ENCODE data around the gene ZDHHC22. TPM values are rescaled to one million over a fixed set of nuclear protein-coding genes. Genes with fewer than 3 reads are reported as not detected.

ZDHHC22 gene
- total RNA-seq, 2 donors from 2014 or later = not detected

DNA sequence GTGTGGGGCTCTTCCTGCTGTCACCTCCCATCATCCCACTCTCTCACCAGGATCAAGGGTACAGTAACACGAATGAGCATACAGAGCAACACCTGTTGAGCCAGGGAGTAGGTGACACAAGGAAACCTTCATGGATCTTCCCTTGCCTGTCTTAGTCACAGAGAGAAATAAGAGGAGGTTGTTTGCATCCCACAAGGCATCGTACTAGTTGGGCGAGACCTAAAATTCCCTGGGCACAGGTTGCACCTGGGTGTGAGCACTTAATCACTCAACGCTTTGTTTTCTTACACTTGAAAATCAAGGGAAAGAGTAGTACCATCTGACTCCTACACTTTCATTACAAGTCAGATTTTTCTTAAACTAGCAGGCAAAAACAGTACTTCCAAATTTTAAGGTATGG is 27.0 kb downstream of the ZDHHC22 start:
- Mint-ChIP-seq H3K4me1 (ENCODE audit: low read depth in 2 of 2) (no peaks in the 10 kb centered on the region), H3K4me3 (no peak overlapping the region), H3K36me3 (no peaks in the 10 kb centered on the region), H3K27ac (no peak overlapping the region), H3K9me3 (no peaks in the 10 kb centered on the region), H3K27me3 (no peaks in the 10 kb centered on the region)
- DNase-seq (ENCODE audit: low spot score) = no peak
- ATAC-seq = no peak

DNA sequence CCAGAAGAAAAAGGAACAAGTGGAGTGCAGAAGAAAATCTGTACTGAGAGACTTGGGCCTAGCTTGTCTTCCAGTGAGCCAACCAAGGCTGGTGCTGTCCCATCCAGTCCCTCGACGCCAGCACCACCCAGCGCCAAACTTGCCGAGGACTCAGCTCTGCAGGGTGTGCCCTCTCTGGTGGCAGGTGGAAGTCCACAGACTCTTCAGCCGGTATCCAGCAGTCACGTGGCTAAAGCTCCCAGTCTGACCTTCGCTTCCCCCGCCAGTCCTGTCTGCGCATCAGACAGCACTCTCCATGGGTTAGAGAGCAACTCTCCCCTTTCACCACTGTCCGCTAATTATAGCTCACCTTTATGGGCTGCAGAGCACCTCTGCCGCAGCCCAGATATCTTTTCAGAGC is 27.9 kb downstream of the ZDHHC22 start:
- Mint-ChIP-seq H3K9me3 (no peaks in the 10 kb centered on the region), H3K27ac (no peak overlapping the region), H3K4me1 (ENCODE audit: low read depth in 2 of 2) (no peaks in the 10 kb centered on the region), H3K4me3 (no peak overlapping the region), H3K27me3 (no peaks in the 10 kb centered on the region), H3K36me3 (peaks cover 4% of the 10 kb centered on the region)
- DNase-seq (ENCODE audit: low spot score) (no peak), ATAC-seq (no peak)

DNA sequence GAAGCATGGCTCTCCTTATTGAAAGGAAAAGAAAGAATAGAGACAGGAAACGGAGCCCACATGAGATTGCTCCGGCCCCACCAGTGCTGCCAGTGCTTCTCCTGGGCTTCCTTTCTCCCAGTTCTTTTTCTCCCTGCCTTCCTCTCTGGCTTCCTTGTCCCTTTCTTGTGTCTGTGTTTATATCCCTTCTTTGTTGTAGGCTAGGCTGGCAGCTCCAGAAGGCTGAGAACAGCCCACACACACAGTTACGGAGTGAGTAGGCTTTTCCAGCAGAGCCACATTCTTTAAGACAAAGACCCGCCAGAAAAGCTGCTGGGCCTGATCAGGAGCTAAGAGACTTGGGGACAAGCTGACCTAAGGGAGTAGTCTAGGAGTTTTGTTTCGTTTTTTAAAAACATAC is 30.6 kb downstream of the ZDHHC22 start:
- no peaks in the 10 kb centered on the region for H3K27me3 Mint-ChIP-seq
- H3K36me3 Mint-ChIP-seq = peaks cover 15% of the 10 kb centered on the region
- DNase-seq (ENCODE audit: low spot score) = no peak
- no peak for ATAC-seq
- H3K4me3 Mint-ChIP-seq = no peak overlapping the region
- H3K9me3 Mint-ChIP-seq = no peaks in the 10 kb centered on the region
- no peaks in the 10 kb centered on the region for H3K4me1 Mint-ChIP-seq (ENCODE audit: low read depth in 2 of 2)
- H3K27ac Mint-ChIP-seq = no peak overlapping the region

DNA sequence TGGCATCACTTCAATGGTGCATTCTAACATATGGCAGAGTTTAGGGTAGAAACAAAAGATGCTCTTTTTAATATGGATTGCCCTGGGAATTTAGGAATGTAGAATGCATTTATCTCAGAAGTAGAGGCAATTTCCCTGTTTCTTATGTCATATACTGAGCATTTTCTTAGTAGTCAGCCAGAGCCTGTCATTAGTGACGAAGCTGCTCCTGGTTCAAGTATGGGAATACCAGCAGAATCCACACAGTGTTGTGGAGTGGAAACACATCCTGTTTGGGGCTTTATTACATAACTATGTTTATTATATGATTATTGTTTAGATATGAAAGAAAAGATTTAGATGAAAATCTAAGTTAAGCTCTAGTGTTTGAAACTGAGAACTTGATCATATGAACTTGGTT is 31.3 kb downstream of the ZDHHC22 start:
- Mint-ChIP-seq H3K36me3 (peaks cover 15% of the 10 kb centered on the region), H3K4me3 (no peak overlapping the region), H3K4me1 (ENCODE audit: low read depth in 2 of 2) (no peaks in the 10 kb centered on the region), H3K27me3 (no peaks in the 10 kb centered on the region), H3K27ac (no peak overlapping the region), H3K9me3 (no peaks in the 10 kb centered on the region)
- DNase-seq (ENCODE audit: low spot score) (no peak), ATAC-seq (no peak)

DNA sequence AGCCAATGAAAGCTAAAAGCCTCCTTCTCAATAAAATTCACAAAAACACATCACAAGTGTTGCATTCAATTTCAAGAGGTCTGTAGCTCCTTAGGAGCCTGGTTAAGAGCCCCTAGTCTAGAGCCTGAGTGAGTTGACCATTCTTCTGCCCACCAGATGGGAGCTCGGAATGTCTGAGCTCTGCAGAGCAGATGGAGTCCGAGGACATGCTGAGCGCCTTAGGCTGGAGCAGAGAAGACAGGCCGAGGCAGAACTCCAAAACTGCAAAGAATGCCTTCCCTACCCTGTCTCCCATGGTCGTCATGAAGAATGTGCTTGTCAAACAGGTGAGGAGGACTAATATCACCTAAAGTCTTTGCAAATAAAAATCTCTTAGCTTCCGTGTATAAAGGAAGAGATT is 31.9 kb downstream of the ZDHHC22 start:
- Mint-ChIP-seq H3K9me3 (no peaks in the 10 kb centered on the region), H3K27ac (no peak overlapping the region), H3K27me3 (no peaks in the 10 kb centered on the region), H3K4me3 (no peak overlapping the region), H3K36me3 (peaks cover 15% of the 10 kb centered on the region), H3K4me1 (ENCODE audit: low read depth in 2 of 2) (peaks cover 0 to under 1% of the 10 kb centered on the region in 2 donors)
- no peak for DNase-seq (ENCODE audit: low spot score)
- ATAC-seq = no peak

DNA sequence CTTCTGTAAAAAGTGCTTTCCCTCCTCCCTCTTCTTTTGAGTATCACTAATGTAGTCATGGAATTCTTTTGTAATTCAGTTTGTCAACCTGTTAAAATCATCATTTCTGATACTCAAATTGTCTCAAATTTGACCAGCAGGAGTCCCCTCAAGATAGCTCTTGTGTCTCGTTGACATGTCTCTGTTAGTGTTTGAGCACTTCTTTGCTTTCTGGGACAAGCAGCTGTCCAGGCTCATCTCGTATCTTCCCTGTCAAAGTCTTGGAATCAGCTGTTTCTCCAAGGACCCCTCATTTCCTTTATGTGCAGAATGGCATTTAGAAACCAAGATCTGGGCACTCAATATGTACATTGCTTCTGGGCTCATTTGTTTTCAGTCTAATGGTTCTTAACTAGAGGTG is 32.8 kb downstream of the ZDHHC22 start:
- Mint-ChIP-seq H3K27me3 (no peaks in the 10 kb centered on the region), H3K36me3 (peaks cover 15% of the 10 kb centered on the region), H3K4me1 (ENCODE audit: low read depth in 2 of 2) (peaks cover 0 to 4% of the 10 kb centered on the region in 2 donors), H3K4me3 (no peak overlapping the region), H3K27ac (no peak overlapping the region), H3K9me3 (no peaks in the 10 kb centered on the region)
- no peak for DNase-seq (ENCODE audit: low spot score)
- ATAC-seq = no peak

DNA sequence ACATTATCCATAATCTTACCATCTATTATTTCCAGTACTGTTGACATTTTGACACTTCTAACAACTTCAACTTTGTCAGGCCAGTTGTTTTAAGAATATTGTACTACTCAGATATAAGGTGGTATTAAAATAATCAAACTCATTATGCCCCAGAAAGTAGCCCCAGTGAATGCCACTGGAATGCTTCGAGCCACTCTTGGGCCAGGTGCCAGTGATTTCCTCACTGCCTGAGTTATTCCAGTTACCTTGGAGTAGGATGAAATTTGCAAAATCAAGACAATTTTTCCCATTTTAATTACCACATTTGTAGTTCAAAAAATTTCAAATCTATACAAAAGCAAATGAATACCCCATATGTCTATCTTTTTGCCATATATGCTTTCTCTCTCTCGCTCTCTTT is 34.4 kb downstream of the ZDHHC22 start:
- no peak for ATAC-seq
- peaks cover 15% of the 10 kb centered on the region for H3K36me3 Mint-ChIP-seq
- no peak overlapping the region for H3K27ac Mint-ChIP-seq

DNA sequence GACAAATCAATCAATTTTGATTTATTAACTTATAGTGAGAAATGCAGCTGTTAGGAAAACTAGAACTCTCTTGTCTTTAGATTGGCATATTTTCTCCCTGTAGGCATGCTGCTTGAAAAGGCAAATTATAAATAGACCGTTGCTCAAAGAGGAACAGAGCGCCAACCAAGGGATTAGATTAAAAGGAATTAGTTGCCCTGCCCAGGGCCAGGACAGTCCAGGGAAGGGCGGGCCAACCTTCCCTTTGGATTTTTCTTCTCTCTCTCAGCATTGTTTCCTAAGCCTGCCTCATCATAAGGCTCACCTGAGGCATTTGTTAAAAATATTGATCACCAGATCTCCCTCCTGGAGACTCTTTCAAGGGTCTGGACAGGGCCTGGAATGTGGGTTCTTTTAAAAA is 34.9 kb downstream of the ZDHHC22 start:
- Mint-ChIP-seq H3K4me1 (ENCODE audit: low read depth in 2 of 2) (peaks cover 0 to 4% of the 10 kb centered on the region in 2 donors), H3K27me3 (no peaks in the 10 kb centered on the region), H3K27ac (no peak overlapping the region), H3K4me3 (no peak overlapping the region), H3K9me3 (no peaks in the 10 kb centered on the region), H3K36me3 (peaks cover 15% of the 10 kb centered on the region)
- ATAC-seq = no peak
- no peak for DNase-seq (ENCODE audit: low spot score)

More for the DNA sequence above, 34.4 kb downstream of the ZDHHC22 start:
- Mint-ChIP-seq H3K27me3 (no peaks in the 10 kb centered on the region), H3K4me1 (ENCODE audit: low read depth in 2 of 2) (peaks cover 0 to 4% of the 10 kb centered on the region in 2 donors), H3K4me3 (no peak overlapping the region), H3K9me3 (no peaks in the 10 kb centered on the region)
- DNase-seq (ENCODE audit: low spot score) = no peak

DNA sequence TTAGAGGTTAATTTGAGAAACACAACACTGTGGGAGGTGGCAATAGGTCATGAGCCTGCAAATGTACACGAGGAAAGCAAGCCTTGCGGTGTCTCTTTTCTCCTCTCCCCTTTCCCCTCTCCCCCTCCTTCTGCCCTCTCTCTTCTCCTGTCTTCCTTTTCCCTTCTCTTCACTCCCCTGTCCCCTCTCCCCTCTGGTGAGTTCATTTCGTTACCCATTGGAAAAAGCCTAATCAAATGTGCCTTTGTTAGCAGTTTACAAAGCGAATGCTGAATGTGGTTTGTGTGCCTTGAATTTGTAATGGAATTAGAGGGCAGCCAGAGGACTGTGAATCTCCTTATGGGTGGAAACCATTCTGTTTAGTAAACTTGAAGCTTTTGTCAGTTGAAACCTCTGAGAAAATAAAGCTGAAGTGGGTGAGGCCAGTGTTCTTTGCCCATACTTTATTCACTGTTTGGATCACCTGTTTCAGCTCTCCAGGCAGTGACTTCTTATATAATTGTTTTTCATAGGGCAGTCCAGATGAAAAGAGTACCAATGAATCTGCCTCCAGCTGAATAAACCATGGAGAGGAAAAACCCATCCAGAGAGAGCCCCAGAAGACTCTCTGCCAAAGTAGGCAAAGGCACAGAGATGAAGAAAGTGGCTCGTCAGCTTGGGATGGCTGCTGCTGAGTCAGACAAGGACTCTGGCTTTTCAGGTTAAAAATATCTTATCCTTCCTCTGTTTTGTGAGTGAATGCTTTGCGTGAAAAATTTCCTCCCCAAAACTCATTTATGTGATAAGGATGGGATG is 36.2 kb downstream of the ZDHHC22 start:
- DNase-seq (ENCODE audit: low spot score) (no peak), ATAC-seq (no peak)
- Mint-ChIP-seq H3K36me3 (peaks cover 15% of the 10 kb centered on the region), H3K9me3 (no peaks in the 10 kb centered on the region), H3K4me1 (ENCODE audit: low read depth in 2 of 2) (peaks cover 4 to 6% of the 10 kb centered on the region in 2 donors), H3K27ac (no peak overlapping the region), H3K27me3 (no peaks in the 10 kb centered on the region), H3K4me3 (no peak overlapping the region)

DNA sequence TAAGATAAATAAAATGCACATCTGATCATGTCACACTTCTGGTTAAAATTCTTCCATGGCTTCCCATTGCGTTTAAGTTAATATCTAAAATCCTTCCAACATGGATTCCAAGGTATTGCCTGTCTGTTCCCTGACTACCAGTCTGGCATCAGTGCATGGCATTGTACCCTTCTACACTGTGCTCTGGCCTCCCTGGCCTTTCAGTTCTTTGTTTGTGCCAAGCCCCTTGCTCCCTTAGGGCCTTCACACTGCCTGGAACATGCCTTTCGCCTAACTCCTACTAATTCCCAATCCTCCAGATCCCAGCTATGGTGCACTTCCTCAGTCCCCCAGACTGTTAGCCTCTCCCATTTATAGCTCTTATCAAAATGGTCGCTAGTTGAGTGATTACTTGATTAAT is 37.2 kb downstream of the ZDHHC22 start:
- Mint-ChIP-seq H3K27me3 (no peaks in the 10 kb centered on the region), H3K4me3 (no peak overlapping the region), H3K36me3 (peaks cover 15% of the 10 kb centered on the region), H3K4me1 (ENCODE audit: low read depth in 2 of 2) (peaks cover 9 to 11% of the 10 kb centered on the region in 2 donors), H3K9me3 (no peaks in the 10 kb centered on the region), H3K27ac (no peak overlapping the region)
- DNase-seq (ENCODE audit: low spot score) = no peak
- no peak for ATAC-seq

DNA sequence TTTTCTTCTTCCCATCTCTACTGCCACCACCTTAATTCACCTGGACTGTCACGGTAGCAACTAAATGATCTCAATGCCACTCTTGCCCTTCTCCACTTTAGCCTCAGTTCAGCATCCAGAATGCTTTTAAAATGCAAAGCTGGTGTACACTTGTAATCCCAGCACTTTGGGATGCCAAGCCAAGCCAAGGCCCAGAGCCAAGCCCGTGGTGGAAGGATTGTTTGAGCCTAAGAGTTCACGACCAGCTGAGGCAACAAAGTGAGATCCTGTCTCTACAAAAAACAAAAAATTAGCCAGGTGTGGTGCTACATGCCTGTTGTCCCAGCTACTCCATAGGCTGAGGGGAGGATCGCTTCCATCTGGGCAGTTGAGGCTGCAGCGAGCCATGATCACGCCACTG is 37.6 kb downstream of the ZDHHC22 start:
- DNase-seq (ENCODE audit: low spot score) = no peak
- Mint-ChIP-seq H3K9me3 (no peaks in the 10 kb centered on the region), H3K4me1 (ENCODE audit: low read depth in 2 of 2) (peaks cover 13 to 16% of the 10 kb centered on the region in 2 donors), H3K4me3 (no peak overlapping the region), H3K27me3 (no peaks in the 10 kb centered on the region), H3K36me3 (peaks cover 13% of the 10 kb centered on the region), H3K27ac (no peak overlapping the region)
- ATAC-seq = no peak

DNA sequence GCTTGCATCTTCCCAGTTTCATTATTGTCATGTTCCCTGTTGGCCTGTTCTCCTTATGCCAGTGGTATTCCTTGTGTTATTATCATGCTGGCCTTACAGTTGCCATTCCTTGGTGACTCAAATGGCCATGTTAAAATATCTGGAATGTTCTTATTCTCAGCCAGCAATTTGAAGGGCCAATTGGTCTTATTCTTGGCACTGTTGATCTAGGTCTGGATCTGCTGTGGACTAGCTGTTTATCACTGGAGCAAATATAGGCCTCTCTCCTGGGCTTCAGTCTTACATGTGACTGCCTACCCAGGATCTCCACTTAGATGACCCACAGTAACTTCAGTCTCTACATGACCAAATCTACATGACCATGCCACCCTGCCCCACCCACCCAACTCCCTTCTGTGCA is 38.1 kb downstream of the ZDHHC22 start:
- no peaks in the 10 kb centered on the region for H3K9me3 Mint-ChIP-seq
- H3K36me3 Mint-ChIP-seq = peaks cover 11% of the 10 kb centered on the region
- ATAC-seq (no peak), DNase-seq (ENCODE audit: low spot score) (no peak)
- no peak overlapping the region for H3K4me3 Mint-ChIP-seq
- no peak overlapping the region for H3K27ac Mint-ChIP-seq
- peaks cover 16 to 20% of the 10 kb centered on the region in 2 donors for H3K4me1 Mint-ChIP-seq (ENCODE audit: low read depth in 2 of 2)
- no peaks in the 10 kb centered on the region for H3K27me3 Mint-ChIP-seq

DNA sequence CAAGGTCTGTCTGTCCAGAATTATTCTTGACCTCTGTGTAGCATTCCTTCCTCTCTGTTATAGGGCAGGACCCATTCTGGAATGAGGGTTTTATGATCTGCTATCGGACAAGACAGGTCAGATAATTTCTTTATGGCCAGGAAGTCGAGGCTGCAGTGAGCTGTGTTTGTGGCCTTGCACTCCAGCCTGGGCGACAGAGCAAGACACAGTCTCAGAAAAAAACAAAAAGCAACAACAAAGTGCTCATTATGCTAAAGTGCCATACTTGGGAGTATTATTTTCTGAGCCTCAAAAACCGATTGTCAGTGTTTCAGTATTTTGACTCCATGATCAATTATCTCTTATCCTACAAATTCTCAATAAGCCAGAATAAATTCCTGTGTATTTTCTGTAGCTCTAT is 39.4 kb downstream of the ZDHHC22 start:
- Mint-ChIP-seq H3K4me1 (ENCODE audit: low read depth in 2 of 2) (peaks cover 20 to 32% of the 10 kb centered on the region in 2 donors), H3K9me3 (no peaks in the 10 kb centered on the region), H3K27ac (no peak overlapping the region), H3K27me3 (no peaks in the 10 kb centered on the region), H3K36me3 (peaks cover 4% of the 10 kb centered on the region), H3K4me3 (no peak overlapping the region)
- DNase-seq (ENCODE audit: low spot score) (no peak), ATAC-seq (no peak)

DNA sequence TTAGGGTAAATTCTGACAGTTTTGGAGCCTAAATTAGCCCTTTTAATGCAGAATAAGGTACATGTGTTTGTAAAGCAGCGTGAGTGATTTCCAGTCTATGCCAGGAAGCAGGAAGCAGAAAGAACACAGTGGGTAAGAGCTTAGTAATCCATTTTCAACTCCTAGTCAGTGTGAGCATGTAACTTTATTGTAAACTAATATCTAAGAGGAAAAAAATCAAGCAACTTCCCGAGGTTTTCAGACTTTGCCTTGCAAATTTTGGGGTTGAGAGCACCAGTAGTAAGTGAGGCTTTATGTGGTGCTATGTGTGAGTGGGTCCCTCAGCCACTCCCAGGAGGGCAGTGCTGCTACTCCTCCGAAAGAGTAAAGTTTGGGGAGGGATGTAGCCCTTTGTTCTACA is 40.6 kb downstream of the ZDHHC22 start:
- H3K9me3 Mint-ChIP-seq = no peaks in the 10 kb centered on the region
- ATAC-seq (no peak), DNase-seq (ENCODE audit: low spot score) (no peak)
- no peak overlapping the region for H3K4me3 Mint-ChIP-seq
- peaks cover 26 to 36% of the 10 kb centered on the region in 2 donors for H3K4me1 Mint-ChIP-seq (ENCODE audit: low read depth in 2 of 2)
- no peaks in the 10 kb centered on the region for H3K36me3 Mint-ChIP-seq
- H3K27me3 Mint-ChIP-seq = no peaks in the 10 kb centered on the region
- H3K27ac Mint-ChIP-seq = no peak overlapping the region

Measured in natural killer cell treated with Interleukin-12 subunit alpha and Interleukin-12 subunit beta and Interleukin-15 and Interleukin-18, amount 100 ng/mL, for 72 hours (primary cell).